Measurements from ENCODE around the gene PRDX1. TPM values are rescaled to one million over a fixed set of nuclear protein-coding genes. Genes with fewer than 3 reads are reported as not detected.

PRDX1 gene
- total and polyA plus RNA-seq, 2 of the 8 experiments (the other 6 are each of a cell fraction or from before 2014, with no cell fraction given): 1,165 to 1,418 TPM

GRCh38 chr1:45550401-45551351 is 29.0 kb upstream of the PRDX1 start, which contains the start of gene AKR1A1 (continued):
- peak; percentile 20 to 76; a peak in 1 of 4 replicates for TF ChIP-seq SIN3A (conservative IDR thresholded peaks at IDR 0.05 in 1 of 2, IDR thresholded peaks at IDR 0.05 in 1 of 2; ENCODE audit: low read depth in 1 of 2, low read length in 2 of 2)
- TF ChIP-seq TAF1 (IDR thresholded peaks at IDR 0.05; ENCODE audit: low read depth, low read length): peak; percentile 96
- TF ChIP-seq RFX5 (IDR thresholded peaks at IDR 0.05; ENCODE audit: borderline replicate concordance, low read depth, low read length): no peak
- TF ChIP-seq TBP (IDR thresholded peaks at IDR 0.05; ENCODE audit: low read depth, low read length): peak; percentile 90
- TF ChIP-seq SIRT6 (IDR thresholded peaks at IDR 0.05; ENCODE audit: low read length): no peak
- no peak for TF ChIP-seq MAFK (IDR thresholded peaks at IDR 0.05; ENCODE audit: low read depth, low read length)
- TF ChIP-seq HDAC2 (IDR thresholded peaks at IDR 0.05; ENCODE audit: borderline replicate concordance in 1 of 2, low read depth in 2 of 2, low read length in 2 of 2): peak in 1 of 2 experiments; percentile 44; a peak in 2 of 4 replicates
- 0 out of 2 replicates have a peak, but pooled peaks have one; percentile 62 for TF ChIP-seq RBBP5 (IDR thresholded peaks at IDR 0.05; ENCODE audit: borderline replicate concordance, low read depth, low read length)
- TF ChIP-seq NANOG (IDR thresholded peaks at IDR 0.05; ENCODE audit: insufficient read depth, low read depth, low read length, poor library complexity, severe bottlenecking): no peak
- no peak; a peak in 1 of 4 replicates for TF ChIP-seq CTCF (IDR thresholded peaks at IDR 0.05; ENCODE audit: control extremely low read depth in 1 of 3, insufficient read depth in 1 of 3, low read depth in 1 of 3, low read length in 3 of 3)
- no peak for TF ChIP-seq SP4 (IDR thresholded peaks at IDR 0.05; ENCODE audit: low read length)
- peak; percentile 36; the same call in 1 of the 2 replicates for TF ChIP-seq SP1 (IDR thresholded peaks at IDR 0.05; ENCODE audit: low read depth, low read length)
- TF ChIP-seq GTF2F1 (IDR thresholded peaks at IDR 0.05; ENCODE audit: borderline replicate concordance, low read depth, low read length): peak; percentile 70; the same call in 1 of the 2 replicates
- no peak for TF ChIP-seq RXRA (IDR thresholded peaks at IDR 0.05; ENCODE audit: insufficient read depth, low read depth, low read length)

All from H1 (cell line).